ENCODE measurements around the gene PDXP. TPM values are rescaled to one million over a fixed set of nuclear protein-coding genes. Genes with fewer than 3 reads are reported as not detected.
"Not testable (repeated sequence)": the region's sequence is repeated elsewhere in the genome, so short reads cannot be mapped to it uniquely, and the experiment has no call there.

The PDXP gene
- total and polyA plus RNA-seq, 9 of the 15 experiments (the other 6 are each of a cell fraction or from before 2014, with no cell fraction given) = 7.9 to 54.2 (median 38.8) TPM

GRCh38 chr22:37655252-37655563, 3.3 kb upstream of the PDXP start (continued):
- no peak for TF ChIP-seq PTTG1 (tag; IDR thresholded peaks at IDR 0.05; ENCODE audit: low read depth)
- TF ChIP-seq MXD1 (CRISPR knock-in tag; IDR thresholded peaks at IDR 0.05; ENCODE audit: borderline replicate concordance, poor library complexity, severe bottlenecking) = no peak
- TF ChIP-seq OTX1 (CRISPR knock-in tag; IDR thresholded peaks at IDR 0.05) = no peak
- TF ChIP-seq RAD51 (IDR thresholded peaks at IDR 0.05; ENCODE audit: borderline replicate concordance, low read depth) = no peak
- TF ChIP-seq SMAD4 (CRISPR knock-in tag; conservative IDR thresholded peaks at IDR 0.05) = no peak
- no peak for TF ChIP-seq ZBTB1 (CRISPR knock-in tag; IDR thresholded peaks at IDR 0.05; ENCODE audit: borderline replicate concordance, low read depth)
- no peak for TF ChIP-seq RBM17 (IDR thresholded peaks at IDR 0.05; ENCODE audit: borderline replicate concordance, low read depth, low read length)
- TF ChIP-seq MED1 (CRISPR knock-in tag; IDR thresholded peaks at IDR 0.05; ENCODE audit: borderline replicate concordance) = no peak

- H3K36me3 ChIP-seq (ENCODE audit: control insufficient read depth, insufficient read depth, low read length) = peaks cover 28% of the 10 kb centered on the region; the same call in 2 of the 3 replicates
- H3K4me1 ChIP-seq (replicated peaks in 1 of 2; ENCODE audit: control insufficient read depth in 2 of 2, insufficient read depth in 2 of 2, low read length in 2 of 2) = peaks cover 19 to 27% of the 10 kb centered on the region in 2 experiments
- POLR2A ChIA-PET = interaction anchor here (1.5 kb wide), 1 partner anchor 11 kb away, joined by 3 read pairs; no protein-coding TSS in a partner anchor
- H3K9me3 ChIP-seq (replicated peaks; ENCODE audit: control insufficient read depth, insufficient read depth, low read depth, low read length); FAIRE-seq; H3K27me3 ChIP-seq (ENCODE audit: control insufficient read depth in 2 of 2, insufficient read depth in 2 of 2, low read length in 2 of 2); H2AFZ ChIP-seq (ENCODE audit: low read depth, low read length); CTCF ChIA-PET (ENCODE audit: low intra/inter-chr PET ratio); intact Hi-C loops (cut with micrococcal nuclease); DNase-seq (ENCODE audit: extremely low read depth in 1 of 4, low spot score in 3 of 4); in situ Hi-C loops (cut with MboI); H3K9ac ChIP-seq (ENCODE audit: insufficient read depth in 1 of 2, low read depth in 2 of 2, low read length in 2 of 2); BruUV-seq (replicated peaks); H3K9me1 ChIP-seq (ENCODE audit: control insufficient read depth, insufficient read depth, low read length); H3K4me3 ChIP-seq; ATAC-seq; H3K4me2 ChIP-seq (ENCODE audit: insufficient read depth, low read length): not testable (repeated sequence)
- H3K79me2 ChIP-seq (ENCODE audit: control insufficient read depth, insufficient read depth, low read length) = peaks cover 31% of the 10 kb centered on the region
- peaks cover 16% of the 10 kb centered on the region for H4K20me1 ChIP-seq (replicated peaks; ENCODE audit: control insufficient read depth, insufficient read depth, low read length)
- peak overlapping the region; percentile 62; the same call in 2 of the 3 replicates for H3K27ac ChIP-seq (ENCODE audit: extremely low read depth, low read depth, low read length)
- peak; percentile 82 for TF ChIP-seq ZNF121 (CRISPR knock-in tag; conservative IDR thresholded peaks at IDR 0.05)
- 95% methylated on average over 4 of the region's 4 CpGs for WGBS (ENCODE audit: insufficient coverage, low coverage, missing lambda C conversion rate)
Observed at GRCh38 chr22:37656583-37656982, 1.9 kb upstream of the PDXP start.
